Uterus (tissue), 2 donors: ENCODE data around the gene FGD6.

Experiments
- POLR2A ChIP-seq, 2 donors: fragments of 450-650 bp; IDR thresholded peaks; one replicate each; pipeline ENCODE4 v1.6.1; 2016; ENCODE audit warnings: antibody characterized with exemption in 2 of 2, mild to moderate bottlenecking in 1 of 2, moderate library complexity in 1 of 2
- TF ChIP-seq, protein P1 (sequence below), 4 experiments: fragments of 200-600 bp in 2 of 4; fragments of 450-650 bp in 2 of 4; sonication (generic) in 2 of 4; IDR thresholded peaks; one replicate each; pipeline ENCODE4 v1.5.1; 2016 to 2019; ENCODE audit warnings: antibody characterized with exemption in 4 of 4, mild to moderate bottlenecking in 2 of 4, moderate library complexity in 1 of 4

DNA sequence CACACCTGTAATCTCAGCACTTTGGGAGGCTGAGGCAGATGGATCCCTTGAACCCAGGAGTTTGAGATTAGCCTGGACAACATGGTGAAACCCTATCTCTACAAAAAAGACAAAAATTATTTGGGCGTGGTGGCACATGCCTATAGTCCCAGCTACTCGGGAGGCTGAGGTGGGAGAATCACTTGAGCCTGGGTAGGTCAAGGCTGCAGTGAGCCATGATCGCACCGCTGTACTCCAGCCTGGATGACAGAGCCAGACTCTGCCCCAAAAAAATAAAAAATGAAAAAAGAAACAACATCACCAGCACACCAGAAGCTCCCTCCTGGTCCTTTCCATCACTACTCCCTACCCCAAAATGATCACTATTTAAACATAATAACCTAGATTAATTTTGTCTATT is 2.9 kb upstream of the FGD6 start:
- no peak for TF ChIP-seq POLR2A (IDR thresholded peaks at IDR 0.05)
- TF ChIP-seq, protein P1, sequence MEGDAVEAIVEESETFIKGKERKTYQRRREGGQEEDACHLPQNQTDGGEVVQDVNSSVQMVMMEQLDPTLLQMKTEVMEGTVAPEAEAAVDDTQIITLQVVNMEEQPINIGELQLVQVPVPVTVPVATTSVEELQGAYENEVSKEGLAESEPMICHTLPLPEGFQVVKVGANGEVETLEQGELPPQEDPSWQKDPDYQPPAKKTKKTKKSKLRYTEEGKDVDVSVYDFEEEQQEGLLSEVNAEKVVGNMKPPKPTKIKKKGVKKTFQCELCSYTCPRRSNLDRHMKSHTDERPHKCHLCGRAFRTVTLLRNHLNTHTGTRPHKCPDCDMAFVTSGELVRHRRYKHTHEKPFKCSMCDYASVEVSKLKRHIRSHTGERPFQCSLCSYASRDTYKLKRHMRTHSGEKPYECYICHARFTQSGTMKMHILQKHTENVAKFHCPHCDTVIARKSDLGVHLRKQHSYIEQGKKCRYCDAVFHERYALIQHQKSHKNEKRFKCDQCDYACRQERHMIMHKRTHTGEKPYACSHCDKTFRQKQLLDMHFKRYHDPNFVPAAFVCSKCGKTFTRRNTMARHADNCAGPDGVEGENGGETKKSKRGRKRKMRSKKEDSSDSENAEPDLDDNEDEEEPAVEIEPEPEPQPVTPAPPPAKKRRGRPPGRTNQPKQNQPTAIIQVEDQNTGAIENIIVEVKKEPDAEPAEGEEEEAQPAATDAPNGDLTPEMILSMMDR (IDR thresholded peaks at IDR 0.05), result no peak
